Measurements from ENCODE around the gene RAB11FIP3. TPM values are rescaled to one million over a fixed set of nuclear protein-coding genes. Genes with fewer than 3 reads are reported as not detected.

The RAB11FIP3 gene
- total RNA-seq, 1 experiment from 2014 or later = 12.8 TPM

DNA sequence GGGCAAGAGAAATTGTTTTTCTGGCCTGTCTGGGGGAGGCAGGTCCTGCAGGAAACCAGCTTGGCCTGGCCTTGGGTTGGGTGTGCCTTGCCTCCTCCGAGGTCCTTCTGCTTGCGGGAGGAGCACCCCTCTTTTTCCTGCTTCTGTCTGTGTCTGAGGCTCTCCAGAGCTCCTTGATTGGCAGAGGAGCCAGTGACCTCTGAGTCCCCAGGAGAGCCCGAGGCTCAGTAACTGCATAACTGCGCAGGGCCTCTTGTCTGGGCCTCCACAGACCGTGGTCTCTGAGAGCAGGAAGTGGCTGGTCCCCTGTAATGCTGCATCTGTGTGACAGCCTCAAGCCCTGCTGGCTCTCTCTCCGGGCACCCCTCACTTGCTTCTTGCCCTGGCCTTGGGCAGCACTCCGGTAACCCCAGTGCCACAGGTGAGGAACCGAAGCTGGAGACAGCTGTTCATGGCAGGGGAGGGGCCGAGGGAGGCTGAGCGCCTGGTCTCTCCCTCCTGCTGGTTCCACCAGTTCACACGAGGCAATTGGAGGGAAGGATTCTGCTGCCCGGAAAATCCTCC lies 103.6 kb downstream of the RAB11FIP3 start (continued):
- no peak for TF ChIP-seq FOSL1 (IDR thresholded peaks at IDR 0.05; ENCODE audit: low read depth)

- intact Hi-C loops (cut with micrococcal nuclease) = no loop called here
- peaks cover 77% of the 10 kb centered on the region for H3K79me2 ChIP-seq (ENCODE audit: insufficient read depth, low read length)
- H3K4me3 ChIP-seq (replicated peaks in 1 of 2; ENCODE audit: low read depth in 1 of 2, low read length in 2 of 2) = no peak overlapping the region
- H3K4me2 ChIP-seq (ENCODE audit: low read length) = no peak overlapping the region
- peaks cover 18 to 44% of the 10 kb centered on the region in 2 experiments for H3K4me1 ChIP-seq (ENCODE audit: control insufficient read depth in 1 of 2, insufficient read depth in 2 of 2, low read length in 2 of 2)
- ATAC-seq = no peak
- H4K20me1 ChIP-seq (ENCODE audit: insufficient read depth) = no peaks in the 10 kb centered on the region
- H3K9me3 ChIP-seq (ENCODE audit: control insufficient read depth in 1 of 2, insufficient read depth in 1 of 2, low read depth in 1 of 2, low read length in 2 of 2) = no peaks in the 10 kb centered on the region
- CTCF ChIA-PET = no interaction called here
- no peak for TF ChIP-seq TCF7L2 (IDR thresholded peaks at IDR 0.05; ENCODE audit: borderline replicate concordance, extremely low read depth, insufficient read depth, insufficient read length)
- TF ChIP-seq, protein P1, sequence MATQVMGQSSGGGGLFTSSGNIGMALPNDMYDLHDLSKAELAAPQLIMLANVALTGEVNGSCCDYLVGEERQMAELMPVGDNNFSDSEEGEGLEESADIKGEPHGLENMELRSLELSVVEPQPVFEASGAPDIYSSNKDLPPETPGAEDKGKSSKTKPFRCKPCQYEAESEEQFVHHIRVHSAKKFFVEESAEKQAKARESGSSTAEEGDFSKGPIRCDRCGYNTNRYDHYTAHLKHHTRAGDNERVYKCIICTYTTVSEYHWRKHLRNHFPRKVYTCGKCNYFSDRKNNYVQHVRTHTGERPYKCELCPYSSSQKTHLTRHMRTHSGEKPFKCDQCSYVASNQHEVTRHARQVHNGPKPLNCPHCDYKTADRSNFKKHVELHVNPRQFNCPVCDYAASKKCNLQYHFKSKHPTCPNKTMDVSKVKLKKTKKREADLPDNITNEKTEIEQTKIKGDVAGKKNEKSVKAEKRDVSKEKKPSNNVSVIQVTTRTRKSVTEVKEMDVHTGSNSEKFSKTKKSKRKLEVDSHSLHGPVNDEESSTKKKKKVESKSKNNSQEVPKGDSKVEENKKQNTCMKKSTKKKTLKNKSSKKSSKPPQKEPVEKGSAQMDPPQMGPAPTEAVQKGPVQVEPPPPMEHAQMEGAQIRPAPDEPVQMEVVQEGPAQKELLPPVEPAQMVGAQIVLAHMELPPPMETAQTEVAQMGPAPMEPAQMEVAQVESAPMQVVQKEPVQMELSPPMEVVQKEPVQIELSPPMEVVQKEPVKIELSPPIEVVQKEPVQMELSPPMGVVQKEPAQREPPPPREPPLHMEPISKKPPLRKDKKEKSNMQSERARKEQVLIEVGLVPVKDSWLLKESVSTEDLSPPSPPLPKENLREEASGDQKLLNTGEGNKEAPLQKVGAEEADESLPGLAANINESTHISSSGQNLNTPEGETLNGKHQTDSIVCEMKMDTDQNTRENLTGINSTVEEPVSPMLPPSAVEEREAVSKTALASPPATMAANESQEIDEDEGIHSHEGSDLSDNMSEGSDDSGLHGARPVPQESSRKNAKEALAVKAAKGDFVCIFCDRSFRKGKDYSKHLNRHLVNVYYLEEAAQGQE (IDR thresholded peaks at IDR 0.05; ENCODE audit: low read depth) = no peak
- TF ChIP-seq CEBPB (IDR thresholded peaks at IDR 0.05; ENCODE audit: low read depth) = no peak
- no peak for TF ChIP-seq ELF1 (IDR thresholded peaks at IDR 0.05; ENCODE audit: borderline replicate concordance, low read depth)
- no peak for TF ChIP-seq POLR2AphosphoS5 (IDR thresholded peaks at IDR 0.05; ENCODE audit: low read depth, low read length)
- no peak for DNase-seq (ENCODE audit: low read depth, low spot score)
- no peak overlapping the region; the same call in 1 of the 2 replicates for H3K27ac ChIP-seq (ENCODE audit: low read depth, low read length)
- peaks cover 0 to 6% of the 10 kb centered on the region in 2 experiments; a peak in 1 of 4 replicates for H3K36me3 ChIP-seq (ENCODE audit: control insufficient read depth in 1 of 2, insufficient read depth in 2 of 2, low read length in 2 of 2)
- POLR2A ChIA-PET = no interaction called here
- H2AFZ ChIP-seq (ENCODE audit: low read depth, low read length, poor library complexity, severe bottlenecking) = no peak overlapping the region
- RAD21 ChIA-PET (ENCODE audit: low non-redundant PET in 1 of 2, low total read pairs in 2 of 2, uncharacterized antibody in 2 of 2, unreplicated experiment in 2 of 2) = no interaction called here
- no TSS peak for BruUV-seq (replicated peaks)
- H3K9ac ChIP-seq (ENCODE audit: low read length) = no peak overlapping the region
- no peaks in the 10 kb centered on the region for H3K27me3 ChIP-seq (ENCODE audit: insufficient read depth, low read length)
- no peaks in the 10 kb centered on the region for H3K9me2 ChIP-seq (ENCODE audit: insufficient read depth)
Observed at GRCh38 chr16:530111-530817, 104.8 kb downstream of the RAB11FIP3 start.
